ENCODE data around the gene ATP2C1.

The ATP2C1 gene

GRCh38 chr3:130991126-130991525 is 97.2 kb downstream of the ATP2C1 start:
- DNase-seq (ENCODE audit: low read depth): no peak
- TF ChIP-seq CTCF (IDR thresholded peaks at IDR 0.05; ENCODE audit: control insufficient read depth, extremely low read depth, insufficient read depth): no peak
- no peak overlapping the region for H3K4me3 ChIP-seq (ENCODE audit: low read depth, low read length)

- no peak for DNase-seq (ENCODE audit: low read depth)
- TF ChIP-seq CTCF (IDR thresholded peaks at IDR 0.05; ENCODE audit: control insufficient read depth, extremely low read depth, insufficient read depth): no peak
Observed at GRCh38 chr3:130992344-130992743, 98.5 kb downstream of the ATP2C1 start.

GRCh38 chr3:130997289-130997688 is 103.4 kb downstream of the ATP2C1 start:
- H3K4me3 ChIP-seq (ENCODE audit: low read depth, low read length): no peak overlapping the region
- TF ChIP-seq CTCF (IDR thresholded peaks at IDR 0.05; ENCODE audit: control insufficient read depth, extremely low read depth, insufficient read depth): no peak
- DNase-seq (ENCODE audit: low read depth): no peak

More at GRCh38 chr3:130992344-130992743, 98.5 kb downstream of the ATP2C1 start:
- no peak overlapping the region for H3K4me3 ChIP-seq (ENCODE audit: low read depth, low read length)

- no peak for TF ChIP-seq CTCF (IDR thresholded peaks at IDR 0.05; ENCODE audit: control insufficient read depth, extremely low read depth, insufficient read depth)
- DNase-seq (ENCODE audit: low read depth): no peak
- H3K4me3 ChIP-seq (ENCODE audit: low read depth, low read length): no peak overlapping the region
Observed at GRCh38 chr3:131001071-131001470, 107.2 kb downstream of the ATP2C1 start.

GRCh38 chr3:131004603-131005002 is 110.7 kb downstream of the ATP2C1 start:
- DNase-seq (ENCODE audit: low read depth): no peak
- H3K4me3 ChIP-seq (ENCODE audit: low read depth, low read length): no peak overlapping the region
- no peak for TF ChIP-seq CTCF (IDR thresholded peaks at IDR 0.05; ENCODE audit: control insufficient read depth, extremely low read depth, insufficient read depth)

- TF ChIP-seq CTCF (IDR thresholded peaks at IDR 0.05; ENCODE audit: control insufficient read depth, extremely low read depth, insufficient read depth): no peak
- no peak for DNase-seq (ENCODE audit: low read depth)
- H3K4me3 ChIP-seq (ENCODE audit: low read depth, low read length): no peak overlapping the region
Observed at GRCh38 chr3:131007256-131007655, 113.4 kb downstream of the ATP2C1 start.

GRCh38 chr3:131007782-131008181 is 113.9 kb downstream of the ATP2C1 start:
- TF ChIP-seq CTCF (IDR thresholded peaks at IDR 0.05; ENCODE audit: control insufficient read depth, extremely low read depth, insufficient read depth): no peak
- no peak overlapping the region for H3K4me3 ChIP-seq (ENCODE audit: low read depth, low read length)
- no peak for DNase-seq (ENCODE audit: low read depth)

Data from LNCaP clone FGC (cell line).